PC-9 (cell line): ENCODE results near the gene ADAMTS7. TPM values are rescaled to one million over a fixed set of nuclear protein-coding genes. Genes with fewer than 3 reads are reported as not detected.

Source experiments
- BruUV-seq: library from RNA; stranded (reverse); fragments of 400-500 nt; replicated peaks from 2 replicates; lab custom pipeline; 2021; lab: Mats Ljungman, UMichigan
- CTCF ChIA-PET: fragments of 300-600 bp; sonication (Branson Sonifier 250); formaldehyde crosslinking; loops from one replicate; lab custom pipeline; 2022; ENCODE audit warnings: antibody characterized with exemption; lab: Charles Lee
- POLR2A ChIA-PET: fragments of 300-600 bp; sonication (Branson Sonifier 250); formaldehyde crosslinking; loops from one replicate; lab custom pipeline; 2022; ENCODE audit warnings: antibody characterized with exemption; ENCODE audit not compliant: unreplicated experiment; lab: Charles Lee
- DNase-seq, 2 experiments: peaks; one replicate each; pipeline versions ENCODE4 v3.0.0 to v3.0.0-alpha.2; 2015 to 2022; ENCODE audit warnings: mixed read lengths in 1 of 2
- H2AFZ ChIP-seq: fragments of 200-600 bp; sonication (generic); 2 replicates; pipeline ENCODE4 v1.8.1; 2017; ENCODE audit warnings: antibody characterized with exemption
- H3F3A ChIP-seq: fragments of 200-600 bp; sonication (generic); 2 replicates; pipeline ENCODE4 v1.8.1; 2017; ENCODE audit warnings: antibody characterized with exemption, mild to moderate bottlenecking, low read depth; ENCODE audit not compliant: insufficient read depth
- H3K27ac ChIP-seq: fragments of 200-600 bp; sonication (generic); 2 replicates; pipeline ENCODE4 v1.6.1; 2016; ENCODE audit warnings: mixed run types
- H3K27me3 ChIP-seq: fragments of 200-600 bp; sonication (generic); 2 replicates; pipeline ENCODE4 v1.6.1; 2016; ENCODE audit warnings: low read depth, mixed run types; ENCODE audit not compliant: insufficient read depth
- H3K36me3 ChIP-seq: fragments of 200-600 bp; sonication (generic); 2 replicates; pipeline ENCODE4 v1.6.1; 2016; ENCODE audit warnings: low read depth, mixed run types
- H3K4me1 ChIP-seq: fragments of 200-600 bp; sonication (generic); replicated peaks from 2 replicates; pipeline ENCODE4 v1.6.1; 2016; ENCODE audit warnings: mixed run types; ENCODE audit not compliant: insufficient read depth
- H3K4me2 ChIP-seq: fragments of 200-600 bp; sonication (generic); 2 replicates; pipeline ENCODE4 v1.6.1; 2017; ENCODE audit warnings: mixed run types
- H3K4me3 ChIP-seq: fragments of 200-600 bp; sonication (generic); 2 replicates; pipeline ENCODE4 v1.6.1; 2016; ENCODE audit warnings: mixed run types
- H3K79me2 ChIP-seq: fragments of 200-600 bp; sonication (generic); 2 replicates; pipeline ENCODE4 v1.6.1; 2017; ENCODE audit warnings: low read depth, mixed run types
- H3K9me2 ChIP-seq: fragments of 200-600 bp; sonication (generic); 2 replicates; pipeline ENCODE4 v1.8.1; 2017; ENCODE audit warnings: mild to moderate bottlenecking; ENCODE audit not compliant: insufficient read depth
- H3K9me3 ChIP-seq: fragments of 200-600 bp; sonication (generic); 2 replicates; pipeline ENCODE4 v1.8.1; 2016; ENCODE audit warnings: low read depth; ENCODE audit not compliant: insufficient read depth
- H4K20me1 ChIP-seq: fragments of 200-600 bp; sonication (generic); 2 replicates; pipeline ENCODE4 v1.8.1; 2017; ENCODE audit not compliant: insufficient read depth
- CTCF ChIP-seq: fragments of 200-600 bp; sonication (generic); conservative IDR thresholded peaks from 2 replicates; pipeline ENCODE4 v1.6.1; 2017; ENCODE audit warnings: mixed run types, antibody characterized with exemption, mild to moderate bottlenecking, moderate library complexity
- EZH2 ChIP-seq: fragments of 200-600 bp; sonication (generic); IDR thresholded peaks from 2 replicates; pipeline ENCODE4 v1.8.0; 2017; ENCODE audit warnings: antibody characterized with exemption, low read depth
- intact Hi-C: fragments of 100-400 bp; cut with micrococcal nuclease; formaldehyde crosslinking; loops from one replicate; pipeline ENCODE4 v1.10.0; 2022; ENCODE audit not compliant: unreplicated experiment
- total RNA-seq: library from RNA; stranded (reverse); gene quantifications from 2 replicates; pipeline ENCODE4 v1.2.3, GENCODE V29; 2021

Gene ADAMTS7
- total RNA-seq, 1 experiment from 2014 or later, result 1.3 TPM

- Histone ChIP-seq H3K4me3 (no peak overlapping the region), H3K79me2 (no peaks in the 10 kb centered on the region), H3K9me2 (no peaks in the 10 kb centered on the region), H4K20me1 (no peaks in the 10 kb centered on the region), H3K27me3 (no peaks in the 10 kb centered on the region), H3K4me1 (no peaks in the 10 kb centered on the region), H3K4me2 (no peak overlapping the region), H2AFZ (no peak overlapping the region), H3F3A (no peaks in the 10 kb centered on the region), H3K9me3 (no peaks in the 10 kb centered on the region), H3K36me3 (no peaks in the 10 kb centered on the region), H3K27ac (no peak overlapping the region)
- BruUV-seq, result no TSS peak
- TF ChIP-seq EZH2 (no peak), CTCF (no peak)
- POLR2A ChIA-PET, result interaction anchor here (0.6 kb wide), 1 partner anchor 116 kb away, joined by 4 read pairs; no protein-coding TSS in a partner anchor
- CTCF ChIA-PET, result interaction anchor here (0.6 to 1.2 kb wide), 3 partner anchors 10 to 176 kb away, joined by 3 to 9 read pairs (median 4); partner anchors contain the start of gene CHRNA5
- intact Hi-C loops, result no loop called here
- no peak for DNase-seq
Observed at GRCh38 chr15:78740904-78741274, 70.4 kb downstream of the ADAMTS7 start.

GRCh38 chr15:78739996-78740903 lies 71.0 kb downstream of the ADAMTS7 start:
- Histone ChIP-seq H3K4me3 (no peak overlapping the region), H3F3A (no peaks in the 10 kb centered on the region), H3K4me1 (no peaks in the 10 kb centered on the region), H3K9me2 (no peaks in the 10 kb centered on the region), H3K27ac (no peak overlapping the region), H2AFZ (no peak overlapping the region), H3K27me3 (peaks cover 4% of the 10 kb centered on the region; the same call in 1 of the 2 replicates), H3K36me3 (no peaks in the 10 kb centered on the region), H3K4me2 (no peak overlapping the region), H3K79me2 (no peaks in the 10 kb centered on the region), H3K9me3 (no peaks in the 10 kb centered on the region), H4K20me1 (no peaks in the 10 kb centered on the region)
- intact Hi-C loops, result no loop called here
- POLR2A ChIA-PET, result interaction anchor here (0.6 kb wide), 1 partner anchor 116 kb away, joined by 4 read pairs; no protein-coding TSS in a partner anchor
- no TSS peak for BruUV-seq
- peak in 1 of 2 experiments; percentile 73 for DNase-seq
- TF ChIP-seq EZH2, result no peak
- TF ChIP-seq CTCF, result peak; percentile 63
- CTCF ChIA-PET, result interaction anchor here (0.7 to 1.2 kb wide), 2 partner anchors 10 to 175 kb away, joined by 3 to 4 read pairs; partner anchors contain the start of gene CHRNA5

GRCh38 chr15:78739206-78739605 lies 72.1 kb downstream of the ADAMTS7 start:
- Histone ChIP-seq H4K20me1 (no peaks in the 10 kb centered on the region), H2AFZ (no peak overlapping the region), H3K4me1 (no peaks in the 10 kb centered on the region), H3K9me2 (no peaks in the 10 kb centered on the region), H3K36me3 (no peaks in the 10 kb centered on the region), H3K27me3 (peaks cover 6% of the 10 kb centered on the region; the same call in 1 of the 2 replicates), H3K27ac (no peak overlapping the region), H3F3A (no peaks in the 10 kb centered on the region), H3K79me2 (no peaks in the 10 kb centered on the region), H3K4me2 (no peak overlapping the region), H3K9me3 (no peaks in the 10 kb centered on the region), H3K4me3 (no peak overlapping the region)
- TF ChIP-seq EZH2 (no peak), CTCF (no peak)
- intact Hi-C loops, result no loop called here
- no TSS peak for BruUV-seq
- ChIA-PET CTCF (interaction anchor here (0.6 kb wide), 1 partner anchor 32 kb away, joined by 3 read pairs; no protein-coding TSS in a partner anchor), POLR2A (no interaction called here)
- no peak for DNase-seq
